HCT116 (cell line): ENCODE measurements around the gene HPCAL1. TPM values are rescaled to one million over a fixed set of nuclear protein-coding genes. Genes with fewer than 3 reads are reported as not detected.

ENCODE experiments used
- ATAC-seq: fragments of 200-7000 bp; cut with Tn5 transposase; 2 replicates; pipeline ENCODE4 v1.9.1; 2020; ENCODE audit warnings: mild to moderate bottlenecking, moderate library complexity
- BruUV-seq: library from RNA; stranded (reverse); fragments of 400-500 nt; replicated peaks from 2 replicates; lab custom pipeline; 2021; lab: Mats Ljungman, UMichigan
- CTCF ChIA-PET: fragments of 300-600 bp; sonication (Branson Sonifier 250); formaldehyde crosslinking; loops from one replicate; lab custom pipeline; 2021; ENCODE audit warnings: antibody characterized with exemption; lab: Charles Lee
- POLR2A ChIA-PET: fragments of 300-600, 350-600 bp; sonication (Branson Sonifier 250); formaldehyde crosslinking; loops from one replicate; lab custom pipeline; 2021; ENCODE audit warnings: antibody characterized with exemption; lab: Charles Lee
- RAD21 ChIA-PET, 2 experiments: fragments of 300-600 bp; sonication (Branson Sonifier 250); formaldehyde crosslinking; loops; one replicate each; lab custom pipeline; 2023; ENCODE audit warnings: low total read pairs in 2 of 2; ENCODE audit not compliant: uncharacterized antibody in 2 of 2, unreplicated experiment in 2 of 2, low non-redundant PET in 1 of 2; lab: Charles Lee
- DNase-seq: peaks from one replicate; pipeline ENCODE4 v3.0.0-alpha.2; 2010; ENCODE audit warnings: low read depth, low spot score
- H2AFZ ChIP-seq: fragments of 200-600 bp; shearing (Covaris generic), sonication (generic); 2 replicates; pipeline ENCODE4 v1.6.1; 2017; ENCODE audit warnings: low read depth, mixed run types, mixed read lengths, antibody characterized with exemption, low read length; ENCODE audit not compliant: poor library complexity, severe bottlenecking
- H3K27ac ChIP-seq: 2 replicates; pipeline ENCODE4 v1.5.1; 2012; ENCODE audit warnings: low read depth, low read length
- H3K27me3 ChIP-seq: fragments of 200-600 bp; sonication (generic); 2 replicates; pipeline ENCODE4 v1.6.1; 2016; ENCODE audit warnings: mixed run types, low read length, mixed read lengths; ENCODE audit not compliant: insufficient read depth
- H3K36me3 ChIP-seq, 2 experiments: fragments of 200-500 bp in 1 of 2; fragments of 200-600 bp in 1 of 2; sonication (Bioruptor generic) in 1 of 2; sonication (generic) in 1 of 2; 2 replicates each; pipeline versions ENCODE4 v1.5.1 to v1.6.1; 2014 to 2016; ENCODE audit warnings: low read length in 2 of 2, inconsistent platforms in 1 of 2, mixed read lengths in 1 of 2, mixed run types in 1 of 2; ENCODE audit not compliant: insufficient read depth in 2 of 2, control insufficient read depth in 1 of 2
- H3K4me1 ChIP-seq, 2 experiments: fragments of 200-600 bp in 1 of 2; sonication (generic) in 1 of 2; 2 replicates each; pipeline versions ENCODE4 v1.5.1 to v1.6.1; 2012 to 2017; ENCODE audit warnings: low read length in 2 of 2, inconsistent platforms in 1 of 2, mild to moderate bottlenecking in 1 of 2, mixed read lengths in 1 of 2, mixed run types in 1 of 2, moderate library complexity in 1 of 2; ENCODE audit not compliant: insufficient read depth in 2 of 2, control insufficient read depth in 1 of 2
- H3K4me2 ChIP-seq: fragments of 200-600 bp; sonication (generic); 2 replicates; pipeline ENCODE4 v1.6.1; 2017; ENCODE audit warnings: mixed run types, low read length, mixed read lengths
- H3K4me3 ChIP-seq, 2 experiments: fragments of 200-600 bp in 1 of 2; sonication (generic) in 1 of 2; replicated peaks in 1 of 2; 2 replicates each; pipeline ENCODE4 v1.5.1; 2011 to 2016; ENCODE audit warnings: low read length in 2 of 2, control low read depth in 1 of 2, low read depth in 1 of 2, mild to moderate bottlenecking in 1 of 2, mixed read lengths in 1 of 2, mixed run types in 1 of 2
- H3K79me2 ChIP-seq: fragments of 200-600 bp; sonication (generic); 2 replicates; pipeline ENCODE4 v1.6.1; 2017; ENCODE audit warnings: mild to moderate bottlenecking, mixed run types, low read length, moderate library complexity, mixed read lengths; ENCODE audit not compliant: insufficient read depth
- H3K9ac ChIP-seq: fragments of 200-600 bp; sonication (generic); 2 replicates; pipeline ENCODE4 v1.6.1; 2016; ENCODE audit warnings: low read length, mixed read lengths
- H3K9me2 ChIP-seq: fragments of 200-600 bp; sonication (generic), shearing (Covaris generic); 2 replicates; pipeline ENCODE4 v1.6.1; 2017; ENCODE audit warnings: mixed run types, mild to moderate bottlenecking, moderate library complexity; ENCODE audit not compliant: insufficient read depth
- H3K9me3 ChIP-seq, 2 experiments: fragments of 200-500 bp in 1 of 2; fragments of 200-600 bp in 1 of 2; sonication (Bioruptor generic) in 1 of 2; sonication (generic) in 1 of 2; 2 replicates each; pipeline ENCODE4 v1.6.1; 2014 to 2017; ENCODE audit warnings: low read length in 2 of 2, mixed read lengths in 2 of 2, inconsistent platforms in 1 of 2, low read depth in 1 of 2, mild to moderate bottlenecking in 1 of 2, mixed run types in 1 of 2, moderate library complexity in 1 of 2; ENCODE audit not compliant: control insufficient read depth in 1 of 2, insufficient read depth in 1 of 2
- H4K20me1 ChIP-seq: fragments of 200-600 bp; sonication (generic), shearing (Covaris generic); 2 replicates; pipeline ENCODE4 v1.6.1; 2017; ENCODE audit warnings: mixed run types, mild to moderate bottlenecking, moderate library complexity; ENCODE audit not compliant: insufficient read depth
- CTCF ChIP-seq, 3 experiments: fragments of 200-600 bp in 1 of 3; sonication (generic) in 1 of 3; IDR thresholded peaks in 2 of 3; conservative IDR thresholded peaks in 1 of 3; 2 replicates each; pipeline ENCODE4 v1.5.1; 2012 to 2017; ENCODE audit warnings: low read depth in 2 of 3, low read length in 2 of 3, antibody characterized with exemption in 1 of 3, borderline replicate concordance in 1 of 3, control low read depth in 1 of 3, mild to moderate bottlenecking in 1 of 3, mixed read lengths in 1 of 3, mixed run types in 1 of 3, moderate library complexity in 1 of 3; ENCODE audit not compliant: insufficient read depth in 1 of 3
- POLR2AphosphoS5 ChIP-seq: IDR thresholded peaks from 2 replicates; pipeline ENCODE4 v1.6.1; 2011; ENCODE audit warnings: mild to moderate bottlenecking, low read depth, low read length, moderate library complexity
- REST ChIP-seq: IDR thresholded peaks from 2 replicates; pipeline ENCODE4 v1.6.1; 2012; ENCODE audit warnings: low read depth
- intact Hi-C: fragments of 100-400 bp; cut with micrococcal nuclease; formaldehyde crosslinking; loops from 2 replicates; pipeline ENCODE4 v1.10.0; 2022
- total RNA-seq: library from RNA; stranded (reverse); gene quantifications from one replicate; pipeline ENCODE4 v1.2.1, GENCODE V29; 2021; ENCODE audit not compliant: unreplicated experiment

The HPCAL1 gene
- total RNA-seq, 1 experiment from 2014 or later = 111 TPM

DNA sequence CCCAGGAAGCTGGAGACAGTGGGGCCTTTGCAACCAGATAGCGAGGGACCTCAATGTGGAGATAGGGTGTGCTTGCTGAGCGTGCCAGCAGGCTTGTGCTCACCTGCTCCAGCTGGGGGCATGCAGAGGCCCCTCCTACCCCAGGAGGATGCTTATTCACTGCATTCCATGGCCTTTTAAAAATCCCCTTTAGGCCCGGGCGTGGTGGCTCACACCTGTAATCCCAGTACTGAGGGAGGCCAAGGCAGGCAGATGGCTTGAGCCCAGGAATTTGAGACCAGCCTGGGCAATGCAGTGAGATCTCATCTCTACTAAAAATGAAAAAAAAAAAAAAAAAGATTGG is 90.9 kb downstream of the HPCAL1 start:
- Histone ChIP-seq H3K36me3 (0 out of 4 replicates have a peak, but pooled peaks cover 0 to 8% of the 10 kb centered on the region in 2 experiments), H3K4me2 (no peak overlapping the region), H3K9me2 (no peaks in the 10 kb centered on the region), H3K4me1 (peaks cover 0 to 26% of the 10 kb centered on the region in 2 experiments; a peak in 1 of 4 replicates), H3K27ac (no peak overlapping the region), H3K4me3 (no peak overlapping the region), H3K9ac (no peak overlapping the region), H2AFZ (no peak overlapping the region), H3K79me2 (peaks cover 70% of the 10 kb centered on the region), H3K27me3 (no peaks in the 10 kb centered on the region), H4K20me1 (0 out of 2 replicates have a peak, but pooled peaks cover 3% of the 10 kb centered on the region), H3K9me3 (no peaks in the 10 kb centered on the region)
- BruUV-seq = no TSS peak
- POLR2A ChIA-PET = interaction anchor here (1.2 kb wide), 1 partner anchor 12 kb away, joined by 3 read pairs; no protein-coding TSS in a partner anchor
- RAD21 ChIA-PET = no interaction called here
- no peak for DNase-seq
- intact Hi-C loops = no loop called here
- no peak for ATAC-seq
- TF ChIP-seq CTCF (IDR thresholded peaks at IDR 0.05 in 2 of 3, conservative IDR thresholded peaks at IDR 0.05 in 1 of 3; ENCODE audit: borderline replicate concordance in 1 of 3, insufficient read depth in 1 of 3, low read depth in 2 of 3, low read length in 2 of 3) (no peak), POLR2AphosphoS5 (no peak), REST (no peak)
- CTCF ChIA-PET = interaction anchor here (1.6 kb wide), 1 partner anchor 15 kb away, joined by 4 read pairs; no protein-coding TSS in a partner anchor
